ENCODE data around the gene PMM2. TPM values are rescaled to one million over a fixed set of nuclear protein-coding genes. Genes with fewer than 3 reads are reported as not detected.

PMM2 gene
- total RNA-seq, 1 donor from 2014 or later: 70.1 TPM

DNA sequence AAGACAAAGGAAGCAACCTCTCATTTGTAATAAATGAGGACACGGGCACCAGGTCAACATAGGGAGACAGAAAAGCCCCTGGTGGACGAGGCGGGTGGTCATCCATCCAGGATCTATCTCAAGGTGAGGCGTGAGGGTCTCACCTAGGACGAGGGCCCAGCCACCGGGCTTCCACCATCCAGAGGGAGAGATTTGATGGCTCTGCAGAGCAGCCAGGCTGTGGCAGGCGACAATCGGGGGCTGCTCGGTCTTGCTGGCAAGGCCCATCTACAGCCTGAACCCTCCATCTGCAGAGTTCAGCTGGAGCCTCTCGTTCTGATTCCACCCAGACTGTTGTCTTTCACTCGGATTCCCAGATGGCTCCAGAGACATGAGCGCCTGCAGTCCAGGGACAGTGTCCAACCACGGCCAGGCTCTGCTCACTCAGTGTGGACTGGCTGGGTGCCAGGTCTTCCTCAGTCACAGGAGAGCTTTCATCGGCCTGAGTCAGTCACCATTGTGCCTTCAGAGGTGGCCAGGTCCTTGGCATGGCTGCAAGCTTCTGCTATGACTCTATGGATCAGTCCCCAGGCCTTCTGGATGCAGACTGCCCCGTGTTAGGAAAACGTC, 90.4 kb downstream of the PMM2 start:
- DNase-seq (ENCODE audit: low spot score): no peak

DNA sequence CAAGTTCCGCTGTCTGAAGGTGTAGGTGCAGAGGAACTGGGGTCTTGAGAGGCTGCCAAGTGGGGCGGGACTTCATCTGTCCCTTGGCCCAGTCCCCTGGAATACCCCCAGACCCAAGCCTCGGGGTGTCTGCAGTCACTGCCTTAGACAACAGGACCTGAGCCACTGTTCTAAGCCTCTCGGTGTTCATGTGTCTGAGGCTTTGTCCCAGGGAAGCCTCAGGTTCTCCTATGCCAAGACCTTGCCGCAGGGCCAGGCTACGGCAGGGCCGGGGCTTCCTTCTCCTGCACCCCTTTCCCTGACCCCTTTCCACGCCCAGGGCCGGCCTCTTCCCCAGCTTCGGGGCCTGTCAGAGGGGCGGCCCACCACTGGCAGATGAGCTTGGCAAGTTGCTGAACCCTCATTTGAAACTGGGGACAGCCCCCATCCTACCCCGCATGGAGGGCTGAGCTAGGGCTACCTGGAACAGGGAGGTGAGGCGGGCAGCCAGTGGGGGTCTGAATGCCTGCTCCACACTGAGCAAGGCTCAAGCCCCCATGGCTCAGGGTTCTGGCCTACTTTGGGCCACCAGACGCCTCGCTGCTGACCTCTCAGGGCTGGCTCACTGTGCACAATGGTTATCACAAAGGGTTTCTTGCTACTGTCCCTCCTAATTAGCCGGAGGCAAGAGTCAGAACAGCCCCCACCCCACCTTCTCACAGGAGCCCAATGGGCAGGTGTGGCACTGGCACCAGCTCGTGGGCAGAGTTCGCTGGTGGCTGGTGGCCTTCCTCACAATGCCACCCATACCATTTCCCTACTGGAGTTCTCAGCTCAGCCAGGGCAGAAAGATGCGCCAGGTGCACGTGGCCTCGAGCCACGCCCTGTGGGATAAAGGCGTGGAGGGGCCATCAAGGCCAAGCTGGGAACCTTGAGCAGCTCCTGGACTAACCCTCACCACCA, 91.6 kb downstream of the PMM2 start:
- no peak for DNase-seq (ENCODE audit: low spot score)

DNA sequence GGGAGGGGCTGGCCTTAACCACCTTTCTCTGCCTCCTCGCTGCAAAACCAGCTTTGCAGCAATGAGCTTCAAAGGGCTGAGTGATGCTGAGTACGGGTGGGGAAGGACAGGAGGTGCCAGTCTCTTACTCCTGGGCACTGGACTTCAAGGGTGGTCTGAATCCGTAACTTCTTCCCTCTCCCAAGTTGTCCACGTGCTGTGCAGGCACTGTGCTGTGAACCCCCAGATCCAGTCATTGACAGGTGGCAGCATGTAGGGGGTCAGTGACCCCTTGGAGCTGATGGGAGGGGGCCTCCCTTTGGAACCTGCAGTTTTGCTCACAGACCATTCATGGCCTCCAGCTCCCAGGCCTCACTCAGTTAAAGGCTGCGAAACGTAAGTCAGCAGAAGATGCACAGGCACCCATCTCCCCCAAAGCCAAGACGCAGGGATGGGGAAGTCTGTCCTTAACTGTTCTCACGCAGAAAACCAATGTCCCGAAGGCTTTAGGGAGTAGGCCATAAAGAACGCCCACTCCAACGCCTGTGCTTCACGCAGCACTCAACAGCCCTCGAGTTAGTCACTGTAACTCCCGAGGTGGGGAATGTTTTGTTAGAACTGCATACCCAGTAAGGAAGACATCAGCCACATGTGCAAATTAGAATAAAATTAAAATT, 92.4 kb downstream of the PMM2 start:
- DNase-seq (ENCODE audit: low spot score): no peak

DNA sequence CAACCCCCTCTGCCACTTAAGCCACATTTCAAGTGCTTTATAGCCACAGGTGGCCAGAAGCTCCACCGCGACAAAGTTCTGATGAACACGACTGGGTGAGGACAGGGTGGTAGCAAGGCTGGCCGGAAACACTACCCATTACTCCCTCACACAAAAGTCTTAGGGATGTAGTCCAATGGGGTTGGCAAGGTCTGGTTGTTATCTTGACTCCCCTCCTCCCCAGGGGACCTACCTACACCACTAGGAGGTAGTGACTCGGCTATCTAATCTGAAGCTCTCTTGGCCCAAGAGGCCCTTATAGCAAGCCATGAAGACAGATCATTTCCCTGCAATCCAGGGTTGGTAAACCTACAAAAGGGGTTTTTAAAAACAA, 92.9 kb downstream of the PMM2 start:
- no peak for DNase-seq (ENCODE audit: low spot score)

DNA sequence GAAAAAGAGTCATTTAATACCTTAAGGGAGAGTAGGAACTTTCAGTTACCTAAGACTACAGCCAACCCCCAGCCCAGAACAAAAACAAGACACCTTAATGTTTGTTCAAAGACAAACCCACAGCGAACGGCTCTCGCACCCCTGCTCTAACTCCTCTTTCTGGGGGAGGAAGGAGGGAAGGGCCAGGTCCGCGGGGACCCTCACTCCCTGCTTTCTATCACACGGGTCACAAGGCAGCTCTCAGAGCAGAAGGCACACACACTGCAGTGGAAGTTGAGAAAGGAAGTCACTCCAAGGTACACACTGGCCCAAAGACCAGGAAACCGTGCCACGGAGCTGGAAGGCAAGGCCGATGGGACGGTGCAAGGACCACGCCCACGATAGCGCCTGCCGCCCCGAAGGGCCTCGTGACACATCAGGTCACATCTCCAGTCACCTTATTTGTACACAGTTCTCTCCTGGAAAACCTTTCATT, 94.5 kb downstream of the PMM2 start:
- DNase-seq (ENCODE audit: low spot score): no peak

DNA sequence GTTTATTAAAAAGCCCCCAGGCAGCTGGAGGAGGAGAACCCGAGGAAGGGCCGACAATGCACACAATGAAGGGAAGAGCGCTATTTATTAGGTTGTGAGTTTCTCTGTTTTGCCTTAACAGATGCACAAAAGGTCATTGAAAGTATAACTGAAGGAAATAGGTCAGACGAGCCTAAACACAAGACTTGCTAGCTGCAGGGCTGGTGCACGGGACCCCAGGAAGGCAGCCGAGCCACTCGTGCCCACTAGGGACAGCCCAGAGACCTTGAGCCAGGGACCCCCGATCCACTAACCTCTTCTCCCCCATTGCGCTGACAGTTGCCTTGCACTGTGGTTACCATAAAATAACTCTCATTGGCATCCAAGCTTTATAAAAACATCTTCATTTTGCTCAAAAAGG, 95.8 kb downstream of the PMM2 start:
- DNase-seq (ENCODE audit: low spot score): no peak

DNA sequence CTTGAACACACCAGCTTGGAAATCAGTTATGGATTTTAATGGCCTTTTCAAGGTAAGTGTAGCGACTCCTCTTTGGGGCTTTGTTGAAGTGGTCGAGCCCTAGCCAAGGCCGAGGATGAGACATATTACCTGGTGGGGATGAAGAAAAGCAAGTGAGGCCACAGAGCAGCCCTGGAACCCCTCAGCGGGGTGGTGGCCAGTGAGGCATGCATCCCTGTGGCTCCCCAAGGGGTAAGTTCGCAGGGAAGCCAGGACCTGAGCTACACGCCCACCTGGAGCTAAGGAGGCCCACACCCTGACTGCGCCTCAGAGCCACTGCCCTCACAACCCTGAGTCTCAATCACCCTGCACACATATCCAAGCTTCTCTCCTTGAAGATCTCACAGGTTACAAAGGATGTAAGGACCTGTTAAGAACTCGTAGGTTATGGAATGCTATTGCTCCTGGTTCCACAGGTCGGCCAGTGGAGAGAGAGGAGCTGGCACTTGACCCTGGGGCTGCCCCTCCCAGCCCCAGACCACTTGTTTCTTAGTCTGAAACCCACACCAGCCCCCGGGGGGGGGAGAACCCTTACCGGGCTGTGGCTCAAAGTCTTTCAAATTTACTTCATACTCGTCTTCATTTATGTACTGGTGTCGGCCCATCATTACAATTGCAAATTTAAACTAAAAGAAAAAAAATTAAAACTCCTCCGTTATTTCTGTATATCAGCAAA, 96.5 kb downstream of the PMM2 start:
- no peak for DNase-seq (ENCODE audit: low spot score)

DNA sequence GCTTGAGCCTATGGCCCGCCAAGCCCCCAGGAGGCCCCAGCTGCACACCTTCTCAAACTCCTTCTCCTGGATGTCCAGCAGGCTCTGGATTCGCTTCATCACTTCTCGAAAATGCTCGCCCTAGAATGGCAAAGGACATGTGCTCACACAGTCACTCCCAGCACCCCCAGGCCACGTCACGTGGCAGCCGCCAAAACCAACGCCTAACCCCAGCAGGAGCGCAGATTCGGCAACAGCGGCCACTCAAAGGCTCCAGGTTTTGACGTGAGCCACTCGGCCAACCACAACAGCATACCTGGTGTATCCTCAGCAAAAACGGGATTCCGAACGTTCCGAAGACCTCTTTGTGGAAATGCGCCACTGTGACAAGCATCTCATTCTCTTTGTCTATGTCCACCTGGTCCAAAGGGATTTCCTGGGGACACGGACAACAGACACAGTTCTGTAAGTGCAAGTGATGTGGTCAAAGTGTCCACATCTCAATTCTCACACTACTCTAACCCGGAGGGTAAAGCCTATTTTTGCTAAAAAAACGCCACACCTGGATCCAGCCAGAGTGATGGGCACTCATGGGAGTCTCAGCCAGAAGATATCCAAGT, 97.2 kb downstream of the PMM2 start:
- DNase-seq (ENCODE audit: low spot score): no peak

DNA sequence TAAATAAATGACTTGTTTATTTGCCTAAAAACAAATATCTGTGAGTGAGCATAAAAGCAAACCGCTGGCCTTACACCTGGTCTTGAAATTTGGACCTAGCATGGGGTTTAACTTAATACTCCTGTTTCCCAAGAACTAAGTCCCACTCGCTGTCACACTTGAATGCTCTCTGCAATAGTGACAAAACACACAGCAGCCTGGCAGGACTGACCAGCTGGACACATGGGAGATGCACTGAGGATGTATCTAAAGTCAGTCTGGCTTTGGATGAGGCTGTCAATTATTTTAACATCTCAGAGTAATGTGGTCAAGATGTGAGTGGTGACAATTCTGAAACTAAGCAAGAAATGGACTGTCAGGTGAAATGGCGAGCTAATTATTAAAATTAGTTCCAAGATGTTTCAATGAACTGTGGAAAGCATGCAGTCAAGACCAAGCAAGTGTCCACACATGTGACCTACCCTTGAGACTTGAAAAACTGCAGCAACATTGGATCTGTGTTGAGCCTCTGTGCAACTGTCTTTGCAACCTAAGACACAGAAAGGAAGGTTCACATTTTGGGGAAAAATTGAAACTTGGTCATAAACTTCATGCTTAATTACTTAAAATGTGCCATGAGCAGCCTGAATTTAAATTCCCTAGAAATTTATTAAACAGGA, 101.2 kb downstream of the PMM2 start:
- DNase-seq (ENCODE audit: low spot score): no peak

Other genes starting within 250 kb of the PMM2 start
- gene TMEM114, start 207.3 kb upstream of the PMM2 start, total RNA-seq: not detected
- 35.7 TPM for gene METTL22, start 176.1 kb upstream of the PMM2 start, total RNA-seq
- gene ABAT, start 123.2 kb upstream of the PMM2 start, total RNA-seq: 29.9 TPM
- 7.2 TPM for gene TMEM186, start 200 bp upstream of the PMM2 start, total RNA-seq
- 43.6 TPM for gene CARHSP1, start 71.2 kb downstream of the PMM2 start, total RNA-seq
- not detected for gene LITAFD, start 84.5 kb downstream of the PMM2 start, total RNA-seq
- 143 TPM for gene USP7, start 166.1 kb downstream of the PMM2 start, total RNA-seq

All from ureter (tissue), 1 donor.